Prostate gland (tissue), 2 donors: ENCODE measurements around the gene SERPINA1. TPM values are rescaled to one million over a fixed set of nuclear protein-coding genes. Genes with fewer than 3 reads are reported as not detected.
"Not testable (repeated sequence)": the region's sequence is repeated elsewhere in the genome, so short reads cannot be mapped to it uniquely, and the experiment has no call there.

Experiments
- DNase-seq: peaks from one replicate; pipeline ENCODE4 v3.0.0-alpha.2; 2019; ENCODE audit warnings: low spot score
- H3K27ac ChIP-seq, 2 donors: fragments of 200-600 bp; sonication (generic); 2 replicates each; pipeline ENCODE4 v1.5.1; 2017 to 2019
- H3K27me3 ChIP-seq: fragments of 200-600 bp; sonication (generic); replicated peaks from 2 replicates; pipeline ENCODE4 v1.5.1; 2019; ENCODE audit not compliant: insufficient read depth
- H3K36me3 ChIP-seq, 2 donors: fragments of 200-600 bp; sonication (generic); 1 replicate in 1 of 2; 2 replicates in 1 of 2; pipeline versions ENCODE4 v1.5.1 to v1.8.1; 2017 to 2019
- H3K4me1 ChIP-seq: fragments of 200-600 bp; sonication (generic); replicated peaks from 2 replicates; pipeline ENCODE4 v1.5.1; 2019
- H3K4me3 ChIP-seq, 2 donors: fragments of 200-600 bp; sonication (generic); 2 replicates each; pipeline ENCODE4 v1.5.1; 2017 to 2019
- H3K9me3 ChIP-seq: fragments of 200-600 bp; sonication (generic); 2 replicates; pipeline ENCODE4 v1.5.1; 2017
- CTCF ChIP-seq, 4 experiments: fragments of 200-600 bp in 2 of 4; fragments of 450-650 bp in 2 of 4; sonication (generic) in 2 of 4; IDR thresholded peaks; 1 replicate in 3 of 4; 2 replicates in 1 of 4; pipeline ENCODE4 v1.5.1; 2016 to 2019; ENCODE audit warnings: antibody characterized with exemption in 4 of 4, mild to moderate bottlenecking in 2 of 4, moderate library complexity in 2 of 4
- POLR2A ChIP-seq: fragments of 450-650 bp; IDR thresholded peaks from one replicate; pipeline ENCODE4 v1.6.1; 2016; ENCODE audit warnings: antibody characterized with exemption, mild to moderate bottlenecking
- POLR2AphosphoS5 ChIP-seq: sonication (generic); formaldehyde crosslinking; IDR thresholded peaks from one replicate; pipeline ENCODE4 v1.6.1; 2017; ENCODE audit warnings: antibody characterized with exemption
- WGBS: methylation state at CpG from one replicate; pipeline ENCODE4 v1.1.5; 2018; 5-methylcytosine and 5-hydroxymethylcytosine counted together
- intact Hi-C: fragments of 100-400 bp; cut with DNase I; formaldehyde crosslinking; loops from one replicate; pipeline ENCODE4 v1.14.2; 2022
- total RNA-seq, 2 donors: library from RNA; depleted of rRNA; stranded (reverse); fragments of >200 nt; gene quantifications; one replicate each; pipeline ENCODE4 v1.1.0, GENCODE V29; 2016

Gene SERPINA1
- total RNA-seq, 2 donors from 2014 or later = 4.9 to 9.8 TPM

- H3K4me1 ChIP-seq = no peaks in the 10 kb centered on the region
- intact Hi-C loops = no loop called here
- H3K4me3 ChIP-seq = no peak overlapping the region
- H3K36me3 ChIP-seq = no peaks in the 10 kb centered on the region
- no peak overlapping the region for H3K27ac ChIP-seq
- H3K9me3 ChIP-seq = no peaks in the 10 kb centered on the region
- TF ChIP-seq POLR2A (no peak), CTCF (IDR thresholded peaks at IDR 0.05) (no peak), POLR2AphosphoS5 (no peak)
- no peaks in the 10 kb centered on the region for H3K27me3 ChIP-seq
- 98% methylated on average over 6 of the region's 6 CpGs for WGBS
- no peak for DNase-seq
These were observed 14.3 kb downstream of the SERPINA1 start for GRCh38 chr14:94374116-94374515.

GRCh38 chr14:94373708-94374107, 14.7 kb downstream of the SERPINA1 start:
- intact Hi-C loops = no loop called here
- Histone ChIP-seq H3K4me3 (no peak overlapping the region), H3K27me3 (no peaks in the 10 kb centered on the region), H3K36me3 (no peaks in the 10 kb centered on the region), H3K4me1 (no peaks in the 10 kb centered on the region), H3K27ac (no peak overlapping the region), H3K9me3 (no peaks in the 10 kb centered on the region)
- no peak for DNase-seq
- WGBS = 73% methylated on average over 8 of the region's 8 CpGs
- TF ChIP-seq POLR2A = no peak

GRCh38 chr14:94372021-94372605, 16.3 kb downstream of the SERPINA1 start:
- intact Hi-C loops = no loop called here
- H3K4me3 ChIP-seq = no peak overlapping the region
- DNase-seq = no peak
- no peak overlapping the region for H3K27ac ChIP-seq
- TF ChIP-seq CTCF (IDR thresholded peaks at IDR 0.05) (no peak), POLR2A (no peak), POLR2AphosphoS5 (no peak)
- no peaks in the 10 kb centered on the region for H3K27me3 ChIP-seq
- no peaks in the 10 kb centered on the region for H3K36me3 ChIP-seq
- WGBS = 91% methylated on average over 13 of the region's 13 CpGs
- no peaks in the 10 kb centered on the region for H3K9me3 ChIP-seq
- H3K4me1 ChIP-seq = no peaks in the 10 kb centered on the region

GRCh38 chr14:94370524-94370910, 17.9 kb downstream of the SERPINA1 start:
- Histone ChIP-seq H3K36me3 (no peaks in the 10 kb centered on the region), H3K27me3 (no peaks in the 10 kb centered on the region), H3K27ac (no peak overlapping the region), H3K9me3 (no peaks in the 10 kb centered on the region), H3K4me3 (no peak overlapping the region), H3K4me1 (no peaks in the 10 kb centered on the region)
- intact Hi-C loops = no loop called here
- DNase-seq = no peak
- 89% methylated on average over 5 of the region's 6 CpGs for WGBS
- TF ChIP-seq POLR2A = no peak
- no peak for TF ChIP-seq CTCF (IDR thresholded peaks at IDR 0.05)
- TF ChIP-seq POLR2AphosphoS5 = no peak

GRCh38 chr14:94369766-94370523, 18.5 kb downstream of the SERPINA1 start:
- 80% methylated on average over 12 of the region's 22 CpGs for WGBS
- H3K9me3 ChIP-seq, H3K27ac ChIP-seq, H3K4me3 ChIP-seq, DNase-seq, H3K27me3 ChIP-seq, intact Hi-C loops, H3K36me3 ChIP-seq, H3K4me1 ChIP-seq: not testable (repeated sequence)

- Histone ChIP-seq H3K27me3 (no peaks in the 10 kb centered on the region), H3K4me1 (no peaks in the 10 kb centered on the region), H3K4me3 (no peak overlapping the region), H3K36me3 (no peaks in the 10 kb centered on the region), H3K9me3 (no peaks in the 10 kb centered on the region), H3K27ac (no peak overlapping the region)
- TF ChIP-seq POLR2A = no peak
- no peak for TF ChIP-seq POLR2AphosphoS5
- no peak for TF ChIP-seq CTCF (IDR thresholded peaks at IDR 0.05)
- no peak for DNase-seq
- WGBS = 90% methylated on average over 7 of the region's 7 CpGs
- intact Hi-C loops = no loop called here
These were observed 19.4 kb downstream of the SERPINA1 start for GRCh38 chr14:94368956-94369355.
